ENCODE measurements around the gene KRT12.

The KRT12 gene

GRCh38 chr17:40901981-40902474, 35.0 kb upstream of the KRT12 start:
- Histone ChIP-seq H3K9ac (ENCODE audit: low read depth, low read length) (no peak overlapping the region), H3K4me1 (ENCODE audit: insufficient read depth, low read length) (peaks cover 10% of the 10 kb centered on the region; the same call in 1 of the 2 replicates), H3K36me3 (ENCODE audit: insufficient read depth, low read length) (no peaks in the 10 kb centered on the region), H3K9me3 (ENCODE audit: control insufficient read depth, insufficient read depth, low read length) (no peaks in the 10 kb centered on the region)

DNA sequence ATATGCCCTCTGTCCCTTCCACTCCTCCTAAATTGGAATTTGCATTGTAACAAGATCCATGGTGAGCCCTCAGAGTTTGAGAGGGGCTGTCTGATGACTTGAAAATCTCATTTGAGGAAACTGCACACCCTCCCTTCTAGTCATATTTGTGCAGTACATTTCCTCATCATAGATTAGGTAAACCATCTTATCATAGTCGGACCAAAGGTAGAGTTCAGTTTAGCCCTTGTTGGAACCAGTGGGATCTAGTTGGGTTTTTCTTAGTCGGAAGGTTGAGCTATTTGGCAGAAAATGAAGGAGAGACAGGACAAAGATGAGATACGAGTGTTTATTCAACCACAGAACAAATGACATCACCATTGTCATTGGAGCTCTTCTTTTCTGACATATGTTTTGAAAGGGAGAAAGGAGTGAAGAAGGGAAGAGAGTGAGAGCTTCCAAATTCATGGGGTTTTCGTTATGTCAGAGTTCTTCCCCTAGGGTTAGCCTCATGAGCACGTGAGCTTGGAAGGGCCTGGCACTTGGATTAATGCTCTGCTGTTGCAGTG, 33.9 kb upstream of the KRT12 start:
- H3K9ac ChIP-seq (ENCODE audit: low read depth, low read length), result no peak overlapping the region
- H3K4me1 ChIP-seq (ENCODE audit: insufficient read depth, low read length), result peaks cover 10% of the 10 kb centered on the region; the same call in 1 of the 2 replicates
- no peaks in the 10 kb centered on the region for H3K36me3 ChIP-seq (ENCODE audit: insufficient read depth, low read length)
- H3K9me3 ChIP-seq (ENCODE audit: control insufficient read depth, insufficient read depth, low read length), result no peaks in the 10 kb centered on the region

DNA sequence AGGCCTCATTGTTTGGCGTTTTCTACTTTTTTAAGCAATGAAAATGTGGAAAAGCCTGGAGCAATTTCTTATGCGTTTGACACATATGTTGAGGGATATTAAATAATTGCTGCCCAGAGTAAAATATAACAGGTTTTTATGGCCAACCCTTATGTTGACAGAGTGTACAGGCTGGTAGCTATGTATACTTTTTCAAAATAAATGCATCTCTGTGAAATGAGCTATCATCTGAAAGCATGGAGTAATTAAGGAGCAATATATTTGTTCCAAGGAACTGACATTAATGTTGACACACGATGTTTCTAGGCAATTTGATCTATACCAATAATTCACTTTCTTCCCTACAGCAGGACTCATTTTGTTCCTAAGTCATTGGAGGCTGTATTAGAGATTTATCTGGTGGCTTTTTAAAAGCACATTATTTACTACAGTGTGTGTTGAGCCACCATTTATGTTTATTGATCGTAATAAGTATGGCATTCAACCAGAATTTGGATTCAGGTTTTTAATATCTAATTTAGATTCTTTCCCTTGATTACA, 30.0 kb upstream of the KRT12 start:
- Histone ChIP-seq H3K9ac (ENCODE audit: low read depth, low read length) (no peak overlapping the region), H3K36me3 (ENCODE audit: insufficient read depth, low read length) (no peaks in the 10 kb centered on the region), H3K9me3 (ENCODE audit: control insufficient read depth, insufficient read depth, low read length) (no peaks in the 10 kb centered on the region), H3K4me1 (ENCODE audit: insufficient read depth, low read length) (peaks cover under 1% of the 10 kb centered on the region; the same call in 1 of the 2 replicates)

DNA sequence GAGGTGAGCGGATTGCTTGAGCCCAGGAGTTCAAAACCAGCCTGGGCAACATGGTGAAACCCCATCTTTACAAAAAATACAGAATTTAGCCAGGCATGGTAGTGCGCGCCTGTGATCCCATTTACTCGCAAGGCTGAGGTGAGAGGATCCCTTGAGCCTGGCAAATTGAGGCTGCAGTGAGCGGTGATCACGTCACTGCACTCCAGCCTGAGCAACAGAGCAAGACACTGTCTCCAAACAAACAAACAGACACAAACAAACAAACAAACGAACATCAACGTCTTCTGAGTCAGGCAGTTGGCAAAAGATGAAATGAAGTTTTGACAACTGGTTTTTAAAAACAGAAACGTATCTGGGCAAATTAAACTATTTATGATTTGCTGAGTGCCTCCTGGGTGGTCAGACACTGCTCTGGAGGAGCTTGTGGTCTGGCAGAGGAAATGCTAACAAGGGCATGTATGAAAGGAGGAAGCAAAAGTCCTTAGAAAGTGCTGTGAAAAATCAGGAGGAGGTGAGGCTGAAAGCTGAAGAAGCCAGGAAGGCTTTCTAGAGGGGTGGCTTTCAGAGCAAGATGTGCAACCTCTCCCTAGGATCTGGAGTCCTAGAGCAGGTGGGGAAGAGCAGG, 28.2 kb upstream of the KRT12 start:
- Histone ChIP-seq H3K4me1 (ENCODE audit: insufficient read depth, low read length) (no peaks in the 10 kb centered on the region), H3K36me3 (ENCODE audit: insufficient read depth, low read length) (no peaks in the 10 kb centered on the region), H3K9me3 (ENCODE audit: control insufficient read depth, insufficient read depth, low read length) (no peaks in the 10 kb centered on the region), H3K9ac (ENCODE audit: low read depth, low read length) (no peak overlapping the region)

- Histone ChIP-seq H3K9me3 (ENCODE audit: control insufficient read depth, insufficient read depth, low read length) (no peaks in the 10 kb centered on the region), H3K36me3 (ENCODE audit: insufficient read depth, low read length) (no peaks in the 10 kb centered on the region), H3K9ac (ENCODE audit: low read depth, low read length) (no peak overlapping the region), H3K4me1 (ENCODE audit: insufficient read depth, low read length) (no peaks in the 10 kb centered on the region)
Observed at GRCh38 chr17:40888196-40888720, 21.2 kb upstream of the KRT12 start.

DNA sequence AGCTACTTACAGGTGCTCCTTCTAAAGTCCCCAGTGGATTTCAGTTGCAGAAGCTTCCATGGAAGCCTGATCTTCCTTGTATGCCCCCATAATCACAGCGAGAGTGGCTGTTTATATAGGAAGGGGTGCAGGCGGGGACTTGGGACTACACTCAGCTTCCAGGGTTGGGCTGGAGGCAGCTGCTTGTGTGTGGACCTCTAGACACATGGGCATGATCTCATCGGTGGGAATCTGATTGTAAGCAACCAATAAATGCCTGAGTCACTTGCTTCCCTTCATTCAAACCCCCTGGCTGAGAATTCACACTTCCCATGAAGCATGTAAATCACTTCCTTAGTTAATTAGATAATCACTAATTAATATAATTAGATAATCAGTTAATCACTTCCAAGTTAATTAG, 19.1 kb upstream of the KRT12 start:
- H3K9me3 ChIP-seq (ENCODE audit: control insufficient read depth, insufficient read depth, low read length), result no peaks in the 10 kb centered on the region
- H3K4me1 ChIP-seq (ENCODE audit: insufficient read depth, low read length), result no peaks in the 10 kb centered on the region
- H3K36me3 ChIP-seq (ENCODE audit: insufficient read depth, low read length), result no peaks in the 10 kb centered on the region
- H3K9ac ChIP-seq (ENCODE audit: low read depth, low read length), result no peak overlapping the region

DNA sequence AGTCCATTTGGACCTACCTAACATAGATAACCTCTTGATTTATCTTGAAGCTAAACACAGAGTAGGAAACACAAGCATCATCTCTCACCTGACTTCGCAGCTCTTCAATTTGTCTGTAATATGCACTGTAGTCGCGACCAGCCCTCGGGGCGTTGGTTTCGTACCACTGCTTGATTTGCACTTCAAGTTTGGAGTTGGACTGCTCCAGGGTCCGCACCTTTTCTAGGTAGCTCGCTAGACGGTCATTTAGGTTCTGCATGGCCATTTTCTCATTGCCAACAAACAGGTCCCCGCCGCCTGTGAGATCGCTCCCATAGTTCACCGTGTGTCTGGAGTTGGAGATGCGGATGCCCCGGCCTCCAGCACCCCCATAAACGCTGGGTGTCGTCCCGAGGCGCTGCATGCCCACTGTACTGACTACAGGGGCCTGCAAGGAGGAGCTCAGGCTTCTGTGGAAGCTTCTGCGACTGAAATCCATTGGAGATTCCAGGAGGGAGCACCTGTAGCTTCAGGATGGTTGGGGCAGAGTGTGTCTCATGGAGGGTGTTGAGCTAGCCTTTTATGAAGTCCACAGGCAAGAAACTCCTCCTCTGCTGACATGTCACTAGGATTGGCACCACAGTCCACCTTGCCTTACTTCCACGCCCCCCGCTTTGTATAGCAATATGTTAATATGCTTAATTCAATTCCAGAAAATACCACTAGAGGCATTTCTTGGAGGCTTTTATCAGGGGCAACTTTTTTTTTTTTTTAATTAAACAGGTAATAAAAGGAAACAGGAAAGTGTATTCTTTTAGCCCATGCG, 17.9 kb upstream of the KRT12 start, which contains the start of gene KRT20:
Gene KRT20 (minus strand): TSS at position 535 of the 805 bp plus-strand sequence. CDS start 57 bp downstream, at position 478.
- Histone ChIP-seq H3K9me3 (ENCODE audit: control insufficient read depth, insufficient read depth, low read length) (no peaks in the 10 kb centered on the region), H3K36me3 (ENCODE audit: insufficient read depth, low read length) (no peaks in the 10 kb centered on the region), H3K9ac (ENCODE audit: low read depth, low read length) (no peak within 1 kb of the TSS), H3K4me1 (ENCODE audit: insufficient read depth, low read length) (no peaks in the 10 kb centered on the region)

DNA sequence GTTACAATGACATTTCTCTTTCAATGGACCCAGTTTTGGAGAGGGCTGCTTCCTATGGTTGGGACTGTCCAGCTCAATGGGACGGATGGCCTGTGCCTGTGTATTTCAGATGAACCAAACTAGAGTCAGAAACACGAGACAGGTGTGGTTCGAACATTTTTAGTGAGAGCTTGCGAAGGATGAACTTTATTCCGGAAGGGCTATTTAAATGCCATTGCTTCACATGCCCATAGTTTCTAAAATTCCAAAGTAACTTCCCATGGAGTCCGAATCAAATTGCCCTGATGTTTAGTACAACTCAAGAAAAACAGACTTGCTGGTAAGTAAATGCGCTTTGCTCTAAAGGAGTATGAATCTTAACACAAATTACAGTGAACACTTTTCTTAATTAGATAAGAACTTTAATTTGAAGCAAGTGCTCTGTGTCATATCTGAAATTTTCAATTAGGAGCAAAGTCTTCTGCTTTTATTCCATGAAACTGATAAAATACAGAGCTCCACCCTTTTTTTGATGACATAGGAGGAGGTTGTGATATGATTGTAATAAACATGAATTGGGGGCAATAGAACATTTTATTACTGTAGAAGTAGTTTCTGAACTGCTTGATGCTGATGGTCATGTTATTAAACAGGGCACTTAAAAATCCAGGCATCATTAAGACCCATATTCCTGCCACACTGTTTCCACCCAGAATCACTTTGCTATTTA, 16.8 kb upstream of the KRT12 start:
- no peaks in the 10 kb centered on the region for H3K9me3 ChIP-seq (ENCODE audit: control insufficient read depth, insufficient read depth, low read length)
- no peaks in the 10 kb centered on the region for H3K36me3 ChIP-seq (ENCODE audit: insufficient read depth, low read length)
- H3K4me1 ChIP-seq (ENCODE audit: insufficient read depth, low read length), result no peaks in the 10 kb centered on the region
- no peak overlapping the region for H3K9ac ChIP-seq (ENCODE audit: low read depth, low read length)

- Histone ChIP-seq H3K9ac (ENCODE audit: low read depth, low read length) (no peak overlapping the region), H3K4me1 (ENCODE audit: insufficient read depth, low read length) (no peaks in the 10 kb centered on the region), H3K9me3 (ENCODE audit: control insufficient read depth, insufficient read depth, low read length) (no peaks in the 10 kb centered on the region), H3K36me3 (ENCODE audit: insufficient read depth, low read length) (no peaks in the 10 kb centered on the region)
Observed at GRCh38 chr17:40883031-40883430, 16.0 kb upstream of the KRT12 start.

DNA sequence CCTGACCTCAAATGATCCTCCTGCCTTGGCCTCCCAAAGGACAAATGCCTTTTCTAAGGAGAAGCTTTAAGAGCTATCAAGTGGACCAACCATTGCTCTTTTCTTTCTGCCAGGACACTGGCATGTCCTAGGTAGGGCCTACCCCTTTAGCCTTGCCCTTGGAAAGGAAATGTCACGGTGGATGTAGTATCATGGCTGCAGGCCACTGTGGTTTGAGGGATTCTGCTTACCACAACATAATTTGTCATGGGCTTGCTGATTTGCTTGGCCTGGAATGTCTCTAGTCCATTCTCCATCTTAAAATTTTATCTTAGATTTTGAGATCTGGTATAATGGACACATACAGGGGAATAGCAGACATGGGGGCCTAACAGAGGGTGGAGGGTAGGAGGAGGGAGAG, 12.0 kb upstream of the KRT12 start:
- Histone ChIP-seq H3K9ac (ENCODE audit: low read depth, low read length) (no peak overlapping the region), H3K4me1 (ENCODE audit: insufficient read depth, low read length) (peaks cover 2% of the 10 kb centered on the region), H3K36me3 (ENCODE audit: insufficient read depth, low read length) (no peaks in the 10 kb centered on the region), H3K9me3 (ENCODE audit: control insufficient read depth, insufficient read depth, low read length) (peaks cover 6% of the 10 kb centered on the region; the same call in 1 of the 2 replicates)

DNA sequence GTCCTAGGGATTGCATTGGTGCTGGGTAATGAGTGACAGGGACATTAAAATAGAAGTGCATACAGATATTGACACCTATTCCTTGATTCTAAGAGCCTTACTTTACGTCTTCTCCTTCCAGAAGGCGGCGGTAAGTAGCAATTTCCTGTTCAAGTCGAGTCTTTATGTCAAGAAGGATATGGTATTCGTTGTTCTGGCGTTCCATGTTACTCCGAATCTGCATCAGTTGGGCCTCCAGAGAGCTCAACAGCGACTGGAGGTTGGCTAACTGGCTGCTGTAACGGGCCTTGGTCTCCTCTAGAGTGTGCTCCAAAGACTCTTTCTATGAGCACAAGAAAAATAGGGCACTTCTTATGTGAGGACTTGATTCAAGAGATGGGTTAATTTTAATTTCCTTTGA, 11.0 kb upstream of the KRT12 start:
- no peaks in the 10 kb centered on the region for H3K36me3 ChIP-seq (ENCODE audit: insufficient read depth, low read length)
- H3K9me3 ChIP-seq (ENCODE audit: control insufficient read depth, insufficient read depth, low read length), result peaks cover 6% of the 10 kb centered on the region; the same call in 1 of the 2 replicates
- H3K9ac ChIP-seq (ENCODE audit: low read depth, low read length), result no peak overlapping the region
- H3K4me1 ChIP-seq (ENCODE audit: insufficient read depth, low read length), result peaks cover 11% of the 10 kb centered on the region

GRCh38 chr17:40873801-40874200, 6.8 kb upstream of the KRT12 start:
- no peaks in the 10 kb centered on the region for H3K36me3 ChIP-seq (ENCODE audit: insufficient read depth, low read length)
- H3K9me3 ChIP-seq (ENCODE audit: control insufficient read depth, insufficient read depth, low read length), result peaks cover 6% of the 10 kb centered on the region; the same call in 1 of the 2 replicates
- no peak overlapping the region for H3K9ac ChIP-seq (ENCODE audit: low read depth, low read length)
- H3K4me1 ChIP-seq (ENCODE audit: insufficient read depth, low read length), result peaks cover 14% of the 10 kb centered on the region

DNA sequence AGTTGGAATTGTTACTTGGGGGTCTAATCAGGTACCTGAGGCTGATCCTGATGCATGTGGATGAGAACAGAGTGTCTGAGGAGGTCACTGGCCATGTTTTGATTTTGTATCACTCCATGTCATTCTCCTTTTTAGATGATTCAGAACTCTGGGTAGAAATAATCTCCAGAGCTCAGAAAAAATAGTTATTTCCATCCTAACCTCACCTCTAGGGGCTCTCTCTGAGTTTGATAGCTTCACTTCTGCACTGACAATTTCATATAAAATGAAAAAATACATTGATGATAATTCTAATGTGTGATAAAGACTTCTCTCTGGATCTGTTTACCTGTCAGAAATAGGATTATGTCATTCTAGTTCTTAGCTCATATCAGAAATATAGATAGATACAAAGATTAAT, 6.2 kb upstream of the KRT12 start:
- H3K9ac ChIP-seq (ENCODE audit: low read depth, low read length), result no peak overlapping the region
- peaks cover 6% of the 10 kb centered on the region; the same call in 1 of the 2 replicates for H3K9me3 ChIP-seq (ENCODE audit: control insufficient read depth, insufficient read depth, low read length)
- H3K36me3 ChIP-seq (ENCODE audit: insufficient read depth, low read length), result no peaks in the 10 kb centered on the region
- peaks cover 14% of the 10 kb centered on the region for H3K4me1 ChIP-seq (ENCODE audit: insufficient read depth, low read length)

DNA sequence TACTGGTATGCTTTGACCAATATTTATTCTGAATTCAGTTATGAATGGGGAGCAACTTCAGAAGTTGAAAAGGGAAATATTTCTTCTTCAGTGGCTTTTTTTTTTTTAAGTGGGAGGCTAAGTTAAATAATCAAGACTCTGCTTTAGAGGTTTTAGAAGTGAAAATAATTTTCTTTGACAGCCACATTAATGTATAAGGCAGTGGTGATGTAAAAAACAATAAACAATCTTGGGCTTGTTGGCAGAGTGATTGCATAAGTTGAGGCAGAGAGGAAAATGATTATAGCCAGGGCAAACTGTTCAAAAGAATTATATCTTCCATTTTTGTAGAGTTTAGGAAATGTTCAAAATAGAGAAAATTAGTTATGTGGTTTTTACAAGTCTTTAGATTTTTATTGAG, 5.4 kb upstream of the KRT12 start:
- H3K9ac ChIP-seq (ENCODE audit: low read depth, low read length), result no peak overlapping the region
- peaks cover 6% of the 10 kb centered on the region; the same call in 1 of the 2 replicates for H3K9me3 ChIP-seq (ENCODE audit: control insufficient read depth, insufficient read depth, low read length)
- peaks cover 14% of the 10 kb centered on the region for H3K4me1 ChIP-seq (ENCODE audit: insufficient read depth, low read length)
- H3K36me3 ChIP-seq (ENCODE audit: insufficient read depth, low read length), result no peaks in the 10 kb centered on the region
